Hepatocyte (in vitro differentiated cells): ENCODE results near the gene ATXN7L1. TPM values are rescaled to one million over a fixed set of nuclear protein-coding genes. Genes with fewer than 3 reads are reported as not detected.

Source experiments
- DNase-seq: peaks from one replicate; pipeline ENCODE4 v3.0.0-alpha.2; 2016; ENCODE audit warnings: low spot score
- H2AFZ ChIP-seq: fragments of 200-600 bp; sonication (generic); 2 replicates; pipeline ENCODE4 v1.6.0; 2016; ENCODE audit warnings: antibody characterized with exemption, mild to moderate bottlenecking
- H3K27ac ChIP-seq: fragments of 200-600 bp; sonication (generic); 2 replicates; pipeline ENCODE4 v1.5.1; 2016; ENCODE audit warnings: mild to moderate bottlenecking
- H3K27me3 ChIP-seq: fragments of 200-600 bp; sonication (generic); 2 replicates; pipeline ENCODE4 v1.6.1; 2016
- H3K36me3 ChIP-seq: fragments of 200-600 bp; sonication (generic); replicated peaks from 2 replicates; pipeline ENCODE4 v1.5.1; 2016; ENCODE audit warnings: low read depth; ENCODE audit not compliant: insufficient read depth
- H3K4me1 ChIP-seq: fragments of 200-600 bp; sonication (generic); 2 replicates; pipeline ENCODE4 v1.5.1; 2016; ENCODE audit warnings: mild to moderate bottlenecking, moderate library complexity; ENCODE audit not compliant: insufficient read depth
- H3K4me2 ChIP-seq: fragments of 200-600 bp; sonication (generic); 2 replicates; pipeline ENCODE4 v1.6.0; 2016
- H3K4me3 ChIP-seq: fragments of 200-600 bp; sonication (generic); 2 replicates; pipeline ENCODE4 v1.5.1; 2016; ENCODE audit warnings: mild to moderate bottlenecking
- H3K79me2 ChIP-seq: fragments of 200-600 bp; sonication (generic); 2 replicates; pipeline ENCODE4 v1.6.0; 2017; ENCODE audit warnings: mild to moderate bottlenecking
- H3K9me2 ChIP-seq: fragments of 200-600 bp; sonication (generic); replicated peaks from 2 replicates; pipeline ENCODE4 v1.6.0; 2017; ENCODE audit warnings: mild to moderate bottlenecking; ENCODE audit not compliant: insufficient read depth
- H3K9me3 ChIP-seq: fragments of 200-600 bp; sonication (generic); 2 replicates; pipeline ENCODE4 v1.5.1; 2016; ENCODE audit warnings: low read depth, mild to moderate bottlenecking
- H4K20me1 ChIP-seq: fragments of 200-600 bp; sonication (generic); 2 replicates; pipeline ENCODE4 v1.6.0; 2016; ENCODE audit warnings: mild to moderate bottlenecking; ENCODE audit not compliant: insufficient read depth, poor library complexity, severe bottlenecking
- CTCF ChIP-seq: fragments of 200-600 bp; sonication (generic); IDR thresholded peaks from 2 replicates; pipeline ENCODE4 v1.5.1; 2016; ENCODE audit warnings: antibody characterized with exemption, mild to moderate bottlenecking; ENCODE audit not compliant: poor library complexity
- EZH2 ChIP-seq: fragments of 200-600 bp; sonication (generic); IDR thresholded peaks from 2 replicates; pipeline ENCODE4 v1.6.1; 2016; ENCODE audit warnings: antibody characterized with exemption, mild to moderate bottlenecking, borderline replicate concordance
- EZH2phosphoT487 ChIP-seq: fragments of 200-600 bp; sonication (generic); IDR thresholded peaks from one replicate; pipeline ENCODE4 v1.6.1; 2018; ENCODE audit warnings: antibody characterized with exemption, mild to moderate bottlenecking, low read depth, moderate library complexity; ENCODE audit not compliant: unreplicated experiment, severe bottlenecking
- WGBS: methylation state at CpG from one replicate; pipeline ENCODE4 v1.1.6; 2016; ENCODE audit warnings: low lambda C conversion rate; ENCODE audit errors: missing lambda C conversion rate; 5-methylcytosine and 5-hydroxymethylcytosine counted together
- polyA plus RNA-seq: library from polyadenylated mRNA; unstranded; fragments of >200 nt; fragmentation: Nextera tagmentation; extraction: Ambion mirVana; gene quantifications from 2 replicates; pipeline ENCODE4 v1.2.1, GENCODE V29; 2016
- total RNA-seq: library from RNA; depleted of rRNA; stranded (reverse); fragments of >200 nt; gene quantifications from 2 replicates; pipeline ENCODE4 v1.2.3, GENCODE V29; 2014

The ATXN7L1 gene
- total and polyA plus RNA-seq, 2 experiments from 2014 or later = 8.9 to 9.3 TPM

GRCh38 chr7:105567024-105567423 is 309.4 kb downstream of the ATXN7L1 start:
- H3K9me2 ChIP-seq = no peaks in the 10 kb centered on the region
- TF ChIP-seq EZH2 (no peak), EZH2phosphoT487 (no peak), CTCF (no peak)
- no peaks in the 10 kb centered on the region for H3K27me3 ChIP-seq
- no peaks in the 10 kb centered on the region for H3K4me1 ChIP-seq
- DNase-seq = no peak
- no peaks in the 10 kb centered on the region for H3K79me2 ChIP-seq
- no peaks in the 10 kb centered on the region for H3K9me3 ChIP-seq
- H3K36me3 ChIP-seq = no peaks in the 10 kb centered on the region
- H3K4me2 ChIP-seq = no peak overlapping the region
- H3K27ac ChIP-seq = no peak overlapping the region
- WGBS = 68% methylated on average over 2 of the region's 2 CpGs
- H3K4me3 ChIP-seq = no peak overlapping the region
- no peak overlapping the region for H2AFZ ChIP-seq
- no peaks in the 10 kb centered on the region for H4K20me1 ChIP-seq

GRCh38 chr7:105565190-105565589 is 311.2 kb downstream of the ATXN7L1 start:
- Histone ChIP-seq H3K4me1 (no peaks in the 10 kb centered on the region), H3K27ac (no peak overlapping the region), H3K9me2 (no peaks in the 10 kb centered on the region), H3K4me2 (no peak overlapping the region), H2AFZ (no peak overlapping the region), H3K36me3 (no peaks in the 10 kb centered on the region), H4K20me1 (no peaks in the 10 kb centered on the region), H3K27me3 (no peaks in the 10 kb centered on the region), H3K4me3 (no peak overlapping the region), H3K9me3 (no peaks in the 10 kb centered on the region), H3K79me2 (no peaks in the 10 kb centered on the region)
- TF ChIP-seq CTCF (no peak), EZH2 (no peak), EZH2phosphoT487 (no peak)
- no peak for DNase-seq
- WGBS = 100% methylated on average over 4 of the region's 4 CpGs

- Histone ChIP-seq H3K36me3 (no peaks in the 10 kb centered on the region), H3K9me3 (no peaks in the 10 kb centered on the region), H3K4me2 (no peak overlapping the region), H3K79me2 (no peaks in the 10 kb centered on the region), H3K27ac (no peak overlapping the region), H2AFZ (no peak overlapping the region), H3K4me1 (no peaks in the 10 kb centered on the region), H3K4me3 (no peak overlapping the region), H4K20me1 (no peaks in the 10 kb centered on the region), H3K9me2 (no peaks in the 10 kb centered on the region), H3K27me3 (no peaks in the 10 kb centered on the region)
- TF ChIP-seq CTCF (no peak), EZH2 (no peak), EZH2phosphoT487 (no peak)
- WGBS = 100% methylated on average over 1 of the region's 1 CpG
- no peak for DNase-seq
These were observed 316.5 kb downstream of the ATXN7L1 start for GRCh38 chr7:105559926-105560325.

Other genes with a start within 250 kb of the ATXN7L1 start
- 3.3 and 4.8 TPM in 2 replicates for gene CDHR3, start 86.7 kb upstream of the ATXN7L1 start, total RNA-seq
- 5.1 and 6.9 TPM in 2 replicates for gene CDHR3, start 86.7 kb upstream of the ATXN7L1 start, polyA plus RNA-seq
- gene SYPL1, start 235.7 kb upstream of the ATXN7L1 start, total RNA-seq = 94.2 and 103 TPM in 2 replicates
- 96.9 and 110 TPM in 2 replicates for gene SYPL1, start 235.7 kb upstream of the ATXN7L1 start, polyA plus RNA-seq